ENCODE results near the gene HIF3A. TPM values are rescaled to one million over a fixed set of nuclear protein-coding genes. Genes with fewer than 3 reads are reported as not detected.

The HIF3A gene
- total RNA-seq, 1 donor from 2014 or later, result 54.2 TPM

DNA sequence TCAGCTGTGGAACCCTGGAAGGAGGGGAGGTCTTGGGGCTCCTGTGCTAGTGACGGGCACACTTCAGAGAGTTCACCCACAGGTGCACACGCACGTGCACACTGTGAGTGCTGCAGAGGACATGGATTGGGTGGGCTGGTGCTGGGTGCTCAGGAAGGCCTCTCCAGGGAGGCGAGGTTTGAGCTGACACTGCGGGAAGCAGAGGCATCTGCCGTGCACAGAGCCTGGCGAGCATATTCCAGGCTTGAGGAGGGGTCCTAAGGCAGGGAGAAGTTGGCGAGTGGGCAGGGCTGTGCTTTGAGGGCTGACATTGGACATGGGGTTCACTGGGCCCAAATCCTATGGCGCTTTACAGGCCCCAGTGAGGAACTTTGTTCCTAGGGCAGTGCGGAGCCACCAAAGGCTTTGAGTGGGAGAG, 90.9 kb downstream of the HIF3A start:
- Mint-ChIP-seq H3K9me3 (ENCODE audit: unreplicated experiment) (peaks cover 5% of the 10 kb centered on the region), H3K27ac (ENCODE audit: unreplicated experiment) (no peak overlapping the region), H3K4me1 (ENCODE audit: unreplicated experiment) (peaks cover 16% of the 10 kb centered on the region), H3K27me3 (ENCODE audit: unreplicated experiment) (peaks cover 15% of the 10 kb centered on the region), H3K36me3 (ENCODE audit: low read depth, unreplicated experiment) (peaks cover 55% of the 10 kb centered on the region), H3K4me3 (ENCODE audit: unreplicated experiment) (peak overlapping the region; percentile 71)
- DNase-seq (ENCODE audit: low spot score), result no peak
- TF ChIP-seq, protein P1, sequence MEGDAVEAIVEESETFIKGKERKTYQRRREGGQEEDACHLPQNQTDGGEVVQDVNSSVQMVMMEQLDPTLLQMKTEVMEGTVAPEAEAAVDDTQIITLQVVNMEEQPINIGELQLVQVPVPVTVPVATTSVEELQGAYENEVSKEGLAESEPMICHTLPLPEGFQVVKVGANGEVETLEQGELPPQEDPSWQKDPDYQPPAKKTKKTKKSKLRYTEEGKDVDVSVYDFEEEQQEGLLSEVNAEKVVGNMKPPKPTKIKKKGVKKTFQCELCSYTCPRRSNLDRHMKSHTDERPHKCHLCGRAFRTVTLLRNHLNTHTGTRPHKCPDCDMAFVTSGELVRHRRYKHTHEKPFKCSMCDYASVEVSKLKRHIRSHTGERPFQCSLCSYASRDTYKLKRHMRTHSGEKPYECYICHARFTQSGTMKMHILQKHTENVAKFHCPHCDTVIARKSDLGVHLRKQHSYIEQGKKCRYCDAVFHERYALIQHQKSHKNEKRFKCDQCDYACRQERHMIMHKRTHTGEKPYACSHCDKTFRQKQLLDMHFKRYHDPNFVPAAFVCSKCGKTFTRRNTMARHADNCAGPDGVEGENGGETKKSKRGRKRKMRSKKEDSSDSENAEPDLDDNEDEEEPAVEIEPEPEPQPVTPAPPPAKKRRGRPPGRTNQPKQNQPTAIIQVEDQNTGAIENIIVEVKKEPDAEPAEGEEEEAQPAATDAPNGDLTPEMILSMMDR (IDR thresholded peaks at IDR 0.05; ENCODE audit: unreplicated experiment), result no peak

DNA sequence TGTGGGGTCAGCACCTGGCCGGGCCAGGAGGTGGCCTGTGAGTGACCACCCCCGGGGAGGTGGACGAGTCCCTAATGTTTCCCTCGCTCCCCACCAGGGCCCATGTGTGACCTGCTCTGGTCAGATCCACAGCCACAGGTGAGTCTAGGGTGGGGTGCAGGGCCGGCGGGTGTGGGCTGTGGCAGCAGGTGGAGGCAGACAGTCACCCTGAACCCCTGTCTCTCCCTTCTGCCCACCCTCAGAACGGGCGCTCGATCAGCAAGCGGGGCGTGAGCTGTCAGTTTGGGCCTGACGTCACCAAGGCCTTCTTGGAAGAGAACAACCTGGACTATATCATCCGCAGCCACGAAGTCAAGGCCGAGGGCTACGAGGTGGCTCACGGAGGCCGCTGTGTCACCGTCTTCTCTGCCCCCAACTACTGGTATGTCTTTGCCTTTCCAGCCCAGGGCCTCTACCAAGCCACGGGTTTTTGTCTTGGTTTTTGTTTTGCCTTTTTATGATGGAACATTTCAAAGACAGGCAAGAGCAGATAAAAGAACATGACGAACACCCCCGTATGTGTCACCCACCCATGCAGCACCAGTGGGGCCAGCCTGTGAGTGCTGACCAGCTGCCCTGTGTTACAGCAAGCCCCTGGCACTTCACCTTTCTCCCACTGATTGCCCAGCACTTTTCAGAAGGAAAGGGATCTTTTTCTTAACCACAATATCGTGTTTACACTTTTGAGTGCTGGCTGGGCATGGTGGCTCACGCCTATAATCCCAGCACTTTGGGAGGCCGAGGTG, 91.7 kb downstream of the HIF3A start:
- Mint-ChIP-seq H3K27me3 (ENCODE audit: unreplicated experiment) (peaks cover 19% of the 10 kb centered on the region), H3K9me3 (ENCODE audit: unreplicated experiment) (peaks cover 5% of the 10 kb centered on the region), H3K36me3 (ENCODE audit: low read depth, unreplicated experiment) (peaks cover 57% of the 10 kb centered on the region)

DNA sequence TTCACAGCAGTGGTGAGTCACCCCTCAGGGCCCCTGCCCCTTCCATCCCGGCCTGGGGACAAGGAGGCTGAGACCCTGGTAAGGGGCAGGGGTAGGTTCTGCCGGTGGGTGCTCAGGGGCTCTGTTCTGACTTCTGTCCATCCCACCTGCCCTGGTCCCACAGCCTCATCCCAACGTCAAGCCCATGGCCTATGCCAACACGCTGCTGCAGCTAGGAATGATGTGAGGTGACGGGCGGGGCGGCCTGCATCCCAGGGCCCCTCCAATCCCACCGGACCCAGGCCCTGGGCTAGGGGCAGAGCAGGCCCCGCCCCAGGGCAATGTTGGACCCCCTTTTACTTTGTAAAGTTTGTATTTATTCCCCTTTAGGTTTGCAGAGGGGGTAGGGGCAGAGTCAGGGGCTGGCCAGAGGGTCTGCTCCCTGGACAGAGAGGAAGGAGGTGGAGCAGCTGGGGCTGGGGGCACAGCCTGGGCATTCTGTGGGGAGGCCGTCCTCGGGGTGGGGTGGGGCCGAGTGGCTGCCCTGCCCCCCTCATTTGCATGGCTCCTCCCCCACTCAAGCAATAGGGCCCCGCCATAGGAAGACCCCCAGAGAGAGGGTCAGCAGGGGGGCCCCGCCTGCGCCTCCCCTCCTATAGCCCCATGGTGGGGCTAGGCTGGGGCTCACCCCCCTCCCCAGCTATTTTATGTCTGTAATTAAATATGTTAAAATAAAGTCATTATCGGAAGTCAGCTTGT, 93.4 kb downstream of the HIF3A start:
- Mint-ChIP-seq H3K4me1 (ENCODE audit: unreplicated experiment) (peaks cover 23% of the 10 kb centered on the region), H3K9me3 (ENCODE audit: unreplicated experiment) (peaks cover 5% of the 10 kb centered on the region), H3K36me3 (ENCODE audit: low read depth, unreplicated experiment) (peaks cover 48% of the 10 kb centered on the region), H3K27me3 (ENCODE audit: unreplicated experiment) (peaks cover 15% of the 10 kb centered on the region), H3K4me3 (ENCODE audit: unreplicated experiment) (no peak overlapping the region), H3K27ac (ENCODE audit: unreplicated experiment) (no peak overlapping the region)
- no peak for DNase-seq (ENCODE audit: low spot score)
- TF ChIP-seq, protein P1 (IDR thresholded peaks at IDR 0.05; ENCODE audit: unreplicated experiment), result no peak

More for the DNA sequence above, 91.7 kb downstream of the HIF3A start:
- Mint-ChIP-seq H3K4me1 (ENCODE audit: unreplicated experiment) (peaks cover 23% of the 10 kb centered on the region), H3K27ac (ENCODE audit: unreplicated experiment) (no peak overlapping the region), H3K4me3 (ENCODE audit: unreplicated experiment) (peak overlapping the region; percentile 59)
- TF ChIP-seq, protein P1 (IDR thresholded peaks at IDR 0.05; ENCODE audit: unreplicated experiment), result no peak
- no peak for DNase-seq (ENCODE audit: low spot score)

GRCh38 chr19:46390866-46391265, 94.0 kb downstream of the HIF3A start:
- H3K36me3 Mint-ChIP-seq (ENCODE audit: low read depth, unreplicated experiment), result peaks cover 45% of the 10 kb centered on the region
- peaks cover 5% of the 10 kb centered on the region for H3K9me3 Mint-ChIP-seq (ENCODE audit: unreplicated experiment)
- H3K27ac Mint-ChIP-seq (ENCODE audit: unreplicated experiment), result no peak overlapping the region
- H3K27me3 Mint-ChIP-seq (ENCODE audit: unreplicated experiment), result peaks cover 18% of the 10 kb centered on the region
- H3K4me3 Mint-ChIP-seq (ENCODE audit: unreplicated experiment), result no peak overlapping the region
- H3K4me1 Mint-ChIP-seq (ENCODE audit: unreplicated experiment), result peaks cover 23% of the 10 kb centered on the region
- DNase-seq (ENCODE audit: low spot score), result no peak
- TF ChIP-seq, protein P1 (IDR thresholded peaks at IDR 0.05; ENCODE audit: unreplicated experiment), result no peak
